WI38 (cell line): ENCODE measurements around the gene NCS1.

Source experiments
- H3K4me3 ChIP-seq: 2 replicates; pipeline ENCODE4 v1.5.1; 2011; ENCODE audit warnings: low read depth, mild to moderate bottlenecking, control low read depth, low read length
- TF ChIP-seq, protein P1 (sequence below): IDR thresholded peaks from 2 replicates; pipeline ENCODE4 v1.5.1; 2012; ENCODE audit warnings: low read depth, mild to moderate bottlenecking, control low read depth, low read length

The NCS1 gene

GRCh38 chr9:130205912-130206311 is 33.7 kb downstream of the NCS1 start:
- no peak overlapping the region for H3K4me3 ChIP-seq
- TF ChIP-seq, protein P1, sequence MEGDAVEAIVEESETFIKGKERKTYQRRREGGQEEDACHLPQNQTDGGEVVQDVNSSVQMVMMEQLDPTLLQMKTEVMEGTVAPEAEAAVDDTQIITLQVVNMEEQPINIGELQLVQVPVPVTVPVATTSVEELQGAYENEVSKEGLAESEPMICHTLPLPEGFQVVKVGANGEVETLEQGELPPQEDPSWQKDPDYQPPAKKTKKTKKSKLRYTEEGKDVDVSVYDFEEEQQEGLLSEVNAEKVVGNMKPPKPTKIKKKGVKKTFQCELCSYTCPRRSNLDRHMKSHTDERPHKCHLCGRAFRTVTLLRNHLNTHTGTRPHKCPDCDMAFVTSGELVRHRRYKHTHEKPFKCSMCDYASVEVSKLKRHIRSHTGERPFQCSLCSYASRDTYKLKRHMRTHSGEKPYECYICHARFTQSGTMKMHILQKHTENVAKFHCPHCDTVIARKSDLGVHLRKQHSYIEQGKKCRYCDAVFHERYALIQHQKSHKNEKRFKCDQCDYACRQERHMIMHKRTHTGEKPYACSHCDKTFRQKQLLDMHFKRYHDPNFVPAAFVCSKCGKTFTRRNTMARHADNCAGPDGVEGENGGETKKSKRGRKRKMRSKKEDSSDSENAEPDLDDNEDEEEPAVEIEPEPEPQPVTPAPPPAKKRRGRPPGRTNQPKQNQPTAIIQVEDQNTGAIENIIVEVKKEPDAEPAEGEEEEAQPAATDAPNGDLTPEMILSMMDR = no peak

- no peak overlapping the region for H3K4me3 ChIP-seq
- TF ChIP-seq, protein P1 = no peak
These were observed 34.4 kb downstream of the NCS1 start for GRCh38 chr9:130206579-130206978.

- TF ChIP-seq, protein P1 = no peak
- no peak overlapping the region for H3K4me3 ChIP-seq
These were observed 35.2 kb downstream of the NCS1 start for GRCh38 chr9:130207241-130207992.

DNA sequence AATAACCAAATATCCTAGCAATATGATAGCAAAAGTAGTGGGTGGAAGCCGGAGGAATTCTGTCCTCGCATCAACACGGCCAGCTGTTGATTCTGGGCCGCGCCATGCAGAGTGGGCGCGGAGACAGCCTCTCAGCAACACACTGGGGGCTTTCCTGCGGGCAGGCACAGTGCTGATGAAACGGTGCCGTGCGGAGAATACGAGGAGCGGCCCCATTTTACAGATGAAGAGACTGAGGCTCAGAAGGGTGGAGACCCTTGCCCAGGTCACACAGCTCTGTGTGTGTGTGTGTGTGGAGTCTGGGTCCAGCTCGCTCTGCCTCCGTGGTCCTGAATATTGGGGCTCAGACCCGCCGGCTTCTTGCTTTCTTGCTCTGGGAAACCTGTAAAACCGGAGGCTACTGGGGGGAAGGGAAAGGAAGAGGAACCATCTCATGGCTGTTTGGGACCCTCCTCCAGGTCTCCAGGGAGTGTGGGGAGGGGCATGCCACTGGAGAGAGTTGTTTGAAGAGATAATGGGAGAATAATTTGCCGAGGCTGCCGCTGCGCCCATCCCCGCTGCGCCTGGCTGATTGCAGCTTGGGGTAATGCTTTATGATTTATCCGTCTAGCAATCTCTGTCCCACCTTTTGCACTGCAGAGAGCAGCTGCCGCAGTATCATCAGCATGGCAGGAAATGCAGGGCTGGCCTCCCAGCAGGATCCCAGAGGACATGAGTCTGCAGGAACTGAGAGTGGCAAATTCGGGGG is 36.6 kb downstream of the NCS1 start:
- H3K4me3 ChIP-seq = no peak overlapping the region

DNA sequence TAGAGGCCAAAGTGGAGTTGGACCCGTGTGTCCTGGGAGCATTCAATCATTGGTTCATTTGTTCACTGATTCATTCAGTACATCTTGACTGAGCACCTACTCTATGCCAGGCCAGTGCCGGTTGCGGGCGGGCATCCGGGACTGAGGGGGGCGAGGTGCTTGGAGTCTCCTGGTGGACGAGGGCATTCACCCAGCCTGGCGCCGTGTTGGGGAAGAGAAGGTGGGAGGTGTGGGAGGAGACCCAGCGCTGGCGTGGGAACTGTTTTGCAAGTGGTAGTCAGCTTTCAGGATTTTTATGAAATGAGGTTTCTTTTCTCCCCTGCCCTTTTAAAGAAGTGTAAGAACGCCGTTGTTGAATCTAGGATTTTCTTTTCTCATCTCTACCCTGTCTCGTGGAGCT is 37.2 kb downstream of the NCS1 start:
- H3K4me3 ChIP-seq = no peak overlapping the region
- TF ChIP-seq, protein P1 = no peak

More for the DNA sequence above, 36.6 kb downstream of the NCS1 start:
- TF ChIP-seq, protein P1 = no peak

- no peak overlapping the region for H3K4me3 ChIP-seq
- TF ChIP-seq, protein P1 = no peak
These were observed 39.5 kb downstream of the NCS1 start for GRCh38 chr9:130211548-130212226.
